Breast epithelium (tissue), 4 donors: ENCODE data around the gene ARHGAP26. TPM values are rescaled to one million over a fixed set of nuclear protein-coding genes. Genes with fewer than 3 reads are reported as not detected.

Experiments
- DNase-seq, 2 donors: peaks; one replicate each; pipeline ENCODE4 v3.0.0-alpha.2; 2019; ENCODE audit warnings: low spot score in 2 of 2
- H3K27ac ChIP-seq, 2 donors: fragments of 200-600 bp; sonication (generic) in 1 of 2; one replicate each; pipeline ENCODE4 v1.5.1; 2016 to 2019; ENCODE audit warnings: mild to moderate bottlenecking in 1 of 2
- H3K27me3 ChIP-seq, 2 donors: fragments of 200-600 bp; sonication (generic) in 1 of 2; one replicate each; pipeline versions ENCODE4 v1.5.1 to v1.6.0; 2017 to 2019; ENCODE audit warnings: control low read depth in 1 of 2, mild to moderate bottlenecking in 1 of 2
- H3K36me3 ChIP-seq: fragments of 200-600 bp; one replicate; pipeline ENCODE4 v1.5.1; 2019
- H3K4me1 ChIP-seq, 2 donors: fragments of 200-600 bp; sonication (generic); one replicate each; pipeline ENCODE4 v1.5.1; 2016 to 2019; ENCODE audit warnings: control low read depth in 1 of 2
- H3K4me3 ChIP-seq, 3 donors: fragments of 200-600 bp; sonication (generic); 1 replicate in 2 of 3; 2 replicates in 1 of 3; pipeline ENCODE4 v1.5.1; 2016 to 2019; ENCODE audit warnings: mild to moderate bottlenecking in 3 of 3, moderate library complexity in 2 of 3
- H3K9me3 ChIP-seq, 2 donors: fragments of 200-600 bp; sonication (generic) in 1 of 2; one replicate each; pipeline ENCODE4 v1.5.1; 2016 to 2019; ENCODE audit warnings: control low read depth in 1 of 2
- POLR2A ChIP-seq: fragments of 450-650 bp; IDR thresholded peaks from one replicate; pipeline ENCODE4 v1.6.1; 2016; ENCODE audit warnings: antibody characterized with exemption, mild to moderate bottlenecking, moderate library complexity
- POLR2AphosphoS5 ChIP-seq, 3 donors: sonication (generic); formaldehyde crosslinking; IDR thresholded peaks; one replicate each; pipeline ENCODE4 v1.6.1; 2017; ENCODE audit warnings: antibody characterized with exemption in 3 of 3
- intact Hi-C: fragments of 100-400 bp; cut with DNase I; formaldehyde crosslinking; loops from one replicate; pipeline ENCODE4 v1.15.1; 2023; ENCODE audit warnings: low total_unique reads
- total RNA-seq, 3 donors: library from RNA; depleted of rRNA; stranded (reverse); fragments of >200 nt; gene quantifications; one replicate each; pipeline ENCODE4 v1.1.0, GENCODE V29; 2016
- TF ChIP-seq, protein P1 (sequence below), 3 donors: fragments of 450-650 bp; IDR thresholded peaks; one replicate each; pipeline ENCODE4 v1.5.1; 2016 to 2017; ENCODE audit warnings: antibody characterized with exemption in 3 of 3, mild to moderate bottlenecking in 3 of 3, moderate library complexity in 3 of 3

Gene ARHGAP26
- total RNA-seq, 3 donors from 2014 or later: 33.1 to 89.0 (median 56.4) TPM

DNA sequence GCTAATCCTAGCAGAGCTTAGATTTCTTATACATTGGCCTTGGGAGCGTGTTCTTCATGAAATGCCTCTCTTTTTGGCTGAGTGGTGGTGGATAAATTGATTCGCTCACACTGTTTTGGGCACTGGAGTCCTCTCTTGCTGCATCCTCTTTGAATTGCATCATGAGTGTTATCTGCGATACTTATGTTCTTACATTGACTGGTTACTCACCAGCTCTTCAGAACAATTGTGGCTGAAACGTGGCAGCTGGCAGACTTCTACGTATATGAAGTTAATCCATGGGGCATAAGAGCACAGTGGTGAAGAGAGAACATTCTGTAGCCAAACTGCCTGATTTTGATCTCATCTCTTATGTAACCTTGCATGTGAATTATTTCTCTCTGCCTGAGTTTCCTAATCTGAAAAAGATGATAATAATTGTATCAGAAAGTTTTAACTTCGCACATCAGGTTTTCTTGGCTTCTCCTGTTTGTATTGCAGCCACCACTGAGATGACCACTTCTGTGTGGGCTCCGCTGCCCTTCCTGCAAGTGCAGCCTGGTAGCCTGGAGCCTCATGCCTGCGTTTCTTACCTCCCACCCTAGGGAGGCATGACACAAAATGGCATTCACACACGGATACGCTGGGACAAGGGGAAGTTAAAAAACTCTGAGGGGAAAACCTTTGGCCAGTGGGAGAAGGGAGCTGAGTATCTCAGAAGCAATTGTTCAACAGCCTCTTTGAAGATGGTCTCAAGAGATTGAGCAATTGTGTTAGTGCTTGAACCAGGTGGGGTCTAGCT, 295.2 kb downstream of the ARHGAP26 start:
- Histone ChIP-seq H3K36me3 (no peaks in the 10 kb centered on the region), H3K4me3 (no peak overlapping the region), H3K9me3 (no peaks in the 10 kb centered on the region), H3K27me3 (no peaks in the 10 kb centered on the region), H3K27ac (peak overlapping the region in 1 of 2 donors; percentile 15), H3K4me1 (peaks cover 5% of the 10 kb centered on the region in 2 donors)
- no peak for DNase-seq
- TF ChIP-seq POLR2AphosphoS5 (IDR thresholded peaks at IDR 0.05) (no peak), POLR2A (no peak)
- TF ChIP-seq, protein P1, sequence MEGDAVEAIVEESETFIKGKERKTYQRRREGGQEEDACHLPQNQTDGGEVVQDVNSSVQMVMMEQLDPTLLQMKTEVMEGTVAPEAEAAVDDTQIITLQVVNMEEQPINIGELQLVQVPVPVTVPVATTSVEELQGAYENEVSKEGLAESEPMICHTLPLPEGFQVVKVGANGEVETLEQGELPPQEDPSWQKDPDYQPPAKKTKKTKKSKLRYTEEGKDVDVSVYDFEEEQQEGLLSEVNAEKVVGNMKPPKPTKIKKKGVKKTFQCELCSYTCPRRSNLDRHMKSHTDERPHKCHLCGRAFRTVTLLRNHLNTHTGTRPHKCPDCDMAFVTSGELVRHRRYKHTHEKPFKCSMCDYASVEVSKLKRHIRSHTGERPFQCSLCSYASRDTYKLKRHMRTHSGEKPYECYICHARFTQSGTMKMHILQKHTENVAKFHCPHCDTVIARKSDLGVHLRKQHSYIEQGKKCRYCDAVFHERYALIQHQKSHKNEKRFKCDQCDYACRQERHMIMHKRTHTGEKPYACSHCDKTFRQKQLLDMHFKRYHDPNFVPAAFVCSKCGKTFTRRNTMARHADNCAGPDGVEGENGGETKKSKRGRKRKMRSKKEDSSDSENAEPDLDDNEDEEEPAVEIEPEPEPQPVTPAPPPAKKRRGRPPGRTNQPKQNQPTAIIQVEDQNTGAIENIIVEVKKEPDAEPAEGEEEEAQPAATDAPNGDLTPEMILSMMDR (IDR thresholded peaks at IDR 0.05): no peak
- intact Hi-C loops: no loop called here

DNA sequence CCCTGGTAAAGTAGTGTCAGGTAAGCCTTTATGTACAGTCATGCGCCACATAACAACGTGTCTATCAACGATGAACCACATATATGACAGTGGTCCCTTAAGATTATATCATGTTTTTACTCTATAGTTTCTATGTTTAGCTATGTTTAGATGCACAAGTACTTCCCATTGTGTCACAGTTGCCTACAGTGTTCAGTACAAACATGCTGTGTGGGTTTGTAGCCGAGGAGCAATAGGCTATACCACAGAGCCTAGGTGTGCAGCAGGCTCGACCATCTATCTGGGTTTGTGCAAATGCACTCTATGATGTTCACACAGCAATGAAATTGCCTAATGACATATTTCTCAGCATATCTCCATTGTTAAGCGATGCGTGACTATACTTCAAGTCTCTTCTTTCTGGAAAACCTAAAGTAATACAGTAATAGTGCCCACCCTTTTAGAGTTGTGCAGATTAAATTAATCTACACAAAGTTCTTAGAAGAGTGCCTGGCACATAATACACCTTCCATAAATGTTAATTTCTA, 295.9 kb downstream of the ARHGAP26 start:
- H3K27me3 ChIP-seq: no peaks in the 10 kb centered on the region
- no peaks in the 10 kb centered on the region for H3K9me3 ChIP-seq
- TF ChIP-seq POLR2A (no peak), POLR2AphosphoS5 (IDR thresholded peaks at IDR 0.05) (no peak)
- TF ChIP-seq, protein P1 (IDR thresholded peaks at IDR 0.05): no peak
- peak overlapping the region; percentile 5 to 64 for H3K27ac ChIP-seq
- intact Hi-C loops: no loop called here
- no peak overlapping the region for H3K4me3 ChIP-seq
- peaks cover 3 to 5% of the 10 kb centered on the region in 2 donors for H3K4me1 ChIP-seq
- H3K36me3 ChIP-seq: no peaks in the 10 kb centered on the region
- DNase-seq: no peak

DNA sequence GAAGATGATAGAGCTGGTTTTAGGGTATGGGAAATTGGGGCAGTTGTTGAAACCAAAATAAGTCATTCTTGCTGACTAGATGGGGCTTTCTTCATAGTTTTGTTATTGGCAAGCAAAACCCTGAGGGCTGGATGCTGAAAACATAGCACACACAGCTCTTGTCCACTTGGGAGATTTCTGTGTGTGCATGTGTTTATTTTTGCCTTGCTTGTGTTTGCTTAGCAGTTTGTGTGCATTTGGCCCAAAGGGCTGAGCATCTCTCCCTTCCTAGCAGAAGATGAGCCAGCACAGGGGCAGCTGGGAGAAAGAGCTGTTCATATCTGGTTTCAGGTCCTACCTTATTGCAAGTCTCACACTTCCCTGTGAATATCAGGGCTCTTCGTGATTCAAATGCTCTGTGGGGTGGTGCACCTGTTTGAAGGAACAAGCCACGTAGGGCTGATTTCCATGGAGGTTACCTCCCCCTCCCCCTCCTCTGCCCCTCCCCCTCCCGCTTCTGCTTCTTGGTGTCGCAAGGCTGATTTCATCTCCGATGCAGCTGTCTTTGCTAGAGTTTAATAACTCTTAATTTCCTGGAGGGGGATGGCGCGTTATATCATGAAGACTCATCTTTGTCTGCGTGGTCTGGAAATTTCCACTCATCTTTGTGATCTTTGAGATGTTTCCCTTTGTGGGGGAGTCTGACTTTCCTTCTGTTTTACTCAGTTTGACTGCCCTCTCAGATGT, 296.5 kb downstream of the ARHGAP26 start:
- H3K27ac ChIP-seq: peak overlapping the region; percentile 5 to 64
- no peak overlapping the region for H3K4me3 ChIP-seq
- no peaks in the 10 kb centered on the region for H3K36me3 ChIP-seq
- no peaks in the 10 kb centered on the region for H3K27me3 ChIP-seq
- DNase-seq: no peak
- TF ChIP-seq, protein P1 (IDR thresholded peaks at IDR 0.05): no peak
- TF ChIP-seq POLR2A (no peak), POLR2AphosphoS5 (IDR thresholded peaks at IDR 0.05) (no peak)
- intact Hi-C loops: no loop called here
- H3K9me3 ChIP-seq: no peaks in the 10 kb centered on the region
- peaks cover 0 to 5% of the 10 kb centered on the region in 2 donors for H3K4me1 ChIP-seq

DNA sequence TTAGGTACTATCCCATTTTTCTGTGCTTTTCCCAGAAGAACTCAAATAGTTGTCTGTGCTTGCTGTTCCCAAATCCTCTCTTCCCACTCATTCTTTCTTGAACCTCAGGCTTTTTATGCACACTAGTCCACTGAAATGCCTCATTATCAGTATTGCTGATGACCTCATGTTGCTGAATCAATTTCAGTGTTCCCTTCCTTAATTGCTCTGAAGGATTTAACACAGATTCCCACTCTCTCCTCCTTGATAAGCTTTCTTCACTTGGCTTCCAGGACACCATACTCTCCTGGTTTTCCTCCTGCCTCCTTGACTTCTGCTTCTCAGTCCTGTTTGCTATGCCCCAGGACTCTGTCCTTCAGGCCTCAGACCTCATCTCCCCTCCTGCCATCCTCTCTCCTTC, 298.5 kb downstream of the ARHGAP26 start:
- Histone ChIP-seq H3K4me1 (peaks cover 0 to 5% of the 10 kb centered on the region in 2 donors), H3K36me3 (no peaks in the 10 kb centered on the region), H3K9me3 (no peaks in the 10 kb centered on the region), H3K27ac (no peak overlapping the region), H3K4me3 (no peak overlapping the region), H3K27me3 (no peaks in the 10 kb centered on the region)
- DNase-seq: no peak
- TF ChIP-seq, protein P1 (IDR thresholded peaks at IDR 0.05): no peak
- TF ChIP-seq POLR2A: no peak
- TF ChIP-seq POLR2AphosphoS5 (IDR thresholded peaks at IDR 0.05): no peak
- intact Hi-C loops: no loop called here

DNA sequence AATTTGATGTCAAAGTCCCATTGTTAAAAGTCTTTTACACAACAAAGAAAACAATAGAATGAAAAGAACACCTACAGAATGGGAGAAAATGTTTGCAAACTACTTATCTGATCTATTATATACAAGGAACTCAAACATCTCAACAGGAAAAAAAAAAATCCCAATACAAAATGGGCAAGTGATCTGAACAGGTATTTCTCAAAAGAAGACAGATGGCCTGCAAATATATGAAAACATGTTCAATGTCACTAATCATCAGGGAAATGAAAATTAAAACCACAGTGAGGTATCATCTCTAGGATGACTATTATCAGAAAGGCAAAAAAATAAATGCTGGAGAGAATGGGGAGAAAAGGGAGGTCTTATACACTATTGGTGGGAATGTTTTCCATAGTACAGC, 301.8 kb downstream of the ARHGAP26 start:
- DNase-seq: no peak
- Histone ChIP-seq H3K27ac (no peak overlapping the region), H3K9me3 (no peaks in the 10 kb centered on the region), H3K36me3 (no peaks in the 10 kb centered on the region), H3K4me1 (no peaks in the 10 kb centered on the region), H3K27me3 (no peaks in the 10 kb centered on the region), H3K4me3 (no peak overlapping the region)
- no peak for TF ChIP-seq POLR2A
- TF ChIP-seq, protein P1 (IDR thresholded peaks at IDR 0.05): no peak
- TF ChIP-seq POLR2AphosphoS5 (IDR thresholded peaks at IDR 0.05): no peak
- intact Hi-C loops: no loop called here
